Activated gamma-delta T cell treated with Interleukin-2 at 50 U/mL for 16 hours (primary cell): Measurements from ENCODE around the gene SERPINA10.
"Not testable (repeated sequence)": the region's sequence is repeated elsewhere in the genome, so short reads cannot be mapped to it uniquely, and the experiment has no call there.

Experiments
- DNase-seq: peaks from one replicate; pipeline ENCODE4 v3.0.0-alpha.2; 2020

The SERPINA10 gene

DNA sequence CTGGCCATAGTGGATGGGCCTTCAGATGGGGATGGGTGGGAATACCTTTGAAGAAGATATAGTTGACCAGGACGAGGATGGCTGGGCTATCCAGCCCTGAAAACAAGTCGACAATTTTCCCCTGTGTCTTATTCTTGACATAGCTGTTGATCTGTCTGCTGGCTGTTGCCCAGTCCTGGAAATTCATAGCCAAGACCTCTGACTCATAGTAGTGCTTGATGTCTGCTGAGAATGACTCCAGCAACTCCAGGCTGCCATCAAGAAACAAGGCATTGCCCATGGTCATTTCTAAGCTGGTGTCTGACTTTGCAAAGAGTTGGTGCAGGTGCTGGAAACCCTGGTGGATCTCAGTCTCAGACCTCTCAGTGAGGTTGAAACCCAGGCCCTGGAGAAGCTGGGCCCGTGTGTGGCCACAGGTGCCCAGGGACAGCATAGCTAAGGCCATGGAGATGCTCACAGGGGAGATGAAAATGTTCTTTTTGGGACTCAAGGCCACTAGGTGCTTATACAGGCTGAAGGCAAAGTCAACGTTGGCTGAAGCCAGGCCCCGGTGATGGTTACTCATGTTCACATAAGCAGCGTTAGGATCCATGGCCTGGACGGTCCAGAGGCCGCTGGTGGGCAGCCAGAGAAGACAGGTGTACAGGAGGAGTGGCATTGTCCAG is 21.1 kb upstream of the SERPINA10 start:
- DNase-seq, result no peak

DNA sequence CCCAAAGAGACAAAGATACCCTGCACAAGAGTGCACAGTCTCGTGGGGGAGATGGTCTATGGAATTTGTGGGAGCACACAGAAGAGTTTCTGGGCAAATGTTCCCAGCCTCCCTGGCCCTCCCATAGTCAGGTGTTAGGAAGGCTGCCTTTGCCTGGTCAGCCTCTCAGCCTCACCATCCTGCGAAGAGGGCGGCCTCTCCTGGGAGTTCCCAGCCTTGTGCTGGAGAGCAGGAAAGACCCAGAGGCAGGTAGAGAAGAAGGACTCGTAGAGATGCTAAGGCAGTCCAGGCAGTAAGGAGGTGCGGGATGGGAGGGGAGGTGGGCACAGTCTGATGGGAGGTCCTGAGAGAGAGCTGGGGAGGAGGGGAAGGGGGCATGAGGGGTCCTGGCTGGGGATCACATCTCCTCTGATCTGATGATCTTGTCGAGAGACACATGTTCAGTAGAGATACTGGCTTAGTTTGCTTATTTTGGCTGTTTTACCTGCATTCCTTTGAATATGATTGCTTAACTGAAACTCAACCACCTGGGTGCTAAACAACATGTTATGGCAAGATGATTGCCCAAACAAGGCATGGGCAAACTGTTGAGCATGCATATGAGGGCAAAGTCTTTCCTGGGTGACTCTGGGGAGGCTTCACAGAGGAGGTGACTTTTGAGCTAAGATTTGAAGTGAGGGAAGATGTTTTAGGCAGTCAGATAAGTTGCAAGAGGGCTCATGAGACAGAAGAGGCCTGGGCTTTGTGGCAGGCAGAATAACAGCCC is 19.6 kb upstream of the SERPINA10 start:
- no peak for DNase-seq

DNA sequence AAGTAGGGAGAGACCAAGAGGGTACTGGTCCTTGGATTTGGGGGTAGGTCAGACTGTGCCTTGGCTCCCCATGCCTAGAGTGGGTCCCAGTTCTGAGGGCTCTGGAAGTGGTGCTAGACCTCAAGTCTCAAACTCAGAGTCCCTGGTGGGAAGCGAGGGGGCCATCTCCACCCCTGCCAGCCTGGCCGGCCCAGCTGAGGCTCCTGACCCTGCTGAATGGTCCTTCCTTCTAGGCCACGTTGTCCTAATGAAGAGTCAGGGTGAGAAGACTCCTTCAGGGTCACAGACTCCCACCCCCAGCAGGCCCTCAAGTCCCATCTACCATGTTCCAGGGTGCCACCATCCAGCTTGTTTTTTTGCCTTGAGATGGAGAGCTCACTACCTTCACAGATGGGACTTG is 17.2 kb upstream of the SERPINA10 start:
- DNase-seq, result no peak

DNA sequence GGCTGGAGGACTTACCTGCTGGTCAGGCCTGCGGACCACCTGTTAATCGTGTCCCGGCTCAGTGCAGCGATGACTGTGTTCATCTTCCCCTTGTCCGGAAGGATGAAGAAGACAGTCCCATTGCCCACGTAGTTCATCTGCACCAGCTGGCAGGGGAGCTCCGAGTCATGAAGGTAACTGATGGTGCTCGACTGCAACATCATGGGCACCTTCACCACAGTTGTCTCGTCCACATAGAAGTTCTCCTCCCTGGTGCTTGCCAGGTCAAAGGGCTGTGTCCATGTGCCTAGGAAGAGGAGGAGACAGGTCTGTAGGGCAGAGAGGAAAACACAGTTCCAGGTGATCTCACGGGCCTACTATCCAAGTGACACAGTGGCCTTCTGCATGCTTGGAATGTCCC is 16.7 kb upstream of the SERPINA10 start:
- no peak for DNase-seq

DNA sequence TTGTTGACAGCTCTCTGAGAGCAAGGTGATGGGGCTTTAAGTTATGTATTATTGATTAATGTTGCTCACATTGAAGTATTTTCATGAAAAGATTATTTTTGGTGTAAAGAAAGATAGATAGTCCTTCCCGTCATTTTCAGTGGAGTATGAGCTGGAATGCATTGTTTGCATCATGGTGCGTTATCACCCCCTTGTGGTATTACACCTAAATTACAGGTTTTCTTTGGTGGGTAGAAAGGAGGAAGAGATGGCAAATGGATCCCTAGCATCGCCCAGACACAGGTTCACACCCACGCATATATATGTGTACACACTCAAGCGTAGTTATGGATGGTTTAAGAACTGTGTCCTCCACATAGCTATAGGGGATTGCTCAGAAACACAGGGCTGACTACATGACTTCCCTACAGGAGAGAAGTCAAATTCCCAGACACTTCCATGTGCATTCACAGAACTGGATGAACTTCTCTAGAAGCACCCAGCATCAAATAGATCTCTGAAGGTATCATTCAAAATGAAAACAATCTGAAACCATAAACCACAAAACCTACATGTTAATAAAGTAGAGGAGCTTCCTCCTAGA is 14.4 kb upstream of the SERPINA10 start:
- DNase-seq, result no peak

DNA sequence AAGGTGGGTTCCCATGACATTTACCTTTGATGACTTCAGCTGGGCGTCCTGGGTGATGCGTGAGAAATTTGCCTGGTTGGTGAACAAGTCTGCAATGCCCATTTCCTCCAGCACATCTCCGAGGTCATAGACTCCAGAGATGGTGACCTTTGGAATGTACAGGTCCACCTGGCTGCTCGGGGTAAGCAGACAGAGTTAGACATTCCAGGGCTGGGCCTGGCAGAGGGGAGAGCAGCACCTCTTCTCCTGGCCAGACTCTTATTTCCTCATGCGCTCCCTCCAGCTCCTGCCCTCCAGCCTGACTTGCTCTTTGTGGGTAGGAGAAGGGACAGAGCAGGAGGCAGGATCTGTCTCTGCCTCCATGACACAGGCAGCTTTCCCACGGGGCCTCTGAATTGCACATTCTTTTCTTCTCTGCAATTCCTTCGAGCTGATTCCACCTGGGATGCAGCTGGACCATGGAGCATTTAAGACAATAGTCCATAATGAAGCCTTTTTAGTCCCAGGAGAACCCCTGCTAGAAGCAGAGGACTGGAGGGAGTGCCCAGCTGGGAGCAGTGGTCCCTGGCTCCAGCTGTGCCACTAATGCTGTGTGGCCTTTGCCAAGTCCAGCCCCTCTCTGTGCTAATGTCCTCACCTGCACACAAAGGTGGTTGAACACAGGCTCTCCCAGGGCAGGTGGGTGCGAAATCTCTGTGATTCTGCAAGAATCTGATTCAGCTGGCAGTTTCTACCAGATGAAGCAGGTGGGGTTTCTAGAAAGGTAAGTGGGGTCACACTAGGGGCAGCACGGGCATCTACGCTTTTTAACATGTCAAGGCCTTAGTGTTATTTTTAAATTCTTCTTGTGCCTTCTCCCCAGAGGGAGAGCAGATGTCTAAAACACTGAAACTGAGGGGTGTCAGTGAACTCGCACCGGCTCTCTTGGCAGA is 13.2 kb upstream of the SERPINA10 start:
- DNase-seq, result no peak

DNA sequence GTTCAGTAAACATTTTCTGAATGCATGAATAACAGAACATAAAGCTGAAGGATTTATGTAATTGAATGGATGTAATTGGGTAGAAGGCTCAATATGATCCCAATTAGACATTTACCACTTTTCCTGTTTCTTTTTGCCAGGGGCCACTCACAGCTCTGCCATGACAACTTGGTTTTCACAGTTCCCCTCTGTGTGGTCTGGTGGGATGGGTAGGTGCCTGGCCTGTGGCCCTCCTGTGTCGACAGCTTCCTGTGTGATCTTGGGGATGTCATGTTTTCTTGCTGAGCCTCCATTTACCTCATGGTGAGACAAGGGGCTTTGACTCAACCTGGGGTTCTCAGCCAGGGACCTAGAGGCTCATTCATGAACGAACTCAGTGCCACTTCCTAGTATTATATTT is 12.6 kb upstream of the SERPINA10 start:
- DNase-seq, result no peak

DNA sequence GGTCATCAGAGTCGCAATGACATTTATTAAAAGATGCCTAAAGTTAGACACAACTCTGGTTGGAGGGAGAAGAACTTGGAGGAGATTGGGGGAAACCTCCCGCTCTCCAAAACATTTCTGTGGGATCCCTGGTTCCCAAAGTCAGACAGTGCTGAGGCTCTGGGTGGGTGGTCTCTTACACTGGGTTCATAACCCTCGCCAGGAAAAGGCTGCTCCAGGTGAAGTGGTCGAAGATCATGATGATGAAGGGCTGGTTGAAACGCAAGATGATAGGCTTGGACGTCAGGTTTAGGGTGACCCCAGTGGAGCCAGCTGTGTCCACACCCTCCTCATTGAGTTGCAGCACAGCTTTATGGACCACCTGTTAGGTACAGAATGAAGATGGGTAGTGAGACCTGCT is 11.2 kb upstream of the SERPINA10 start:
- no peak for DNase-seq

DNA sequence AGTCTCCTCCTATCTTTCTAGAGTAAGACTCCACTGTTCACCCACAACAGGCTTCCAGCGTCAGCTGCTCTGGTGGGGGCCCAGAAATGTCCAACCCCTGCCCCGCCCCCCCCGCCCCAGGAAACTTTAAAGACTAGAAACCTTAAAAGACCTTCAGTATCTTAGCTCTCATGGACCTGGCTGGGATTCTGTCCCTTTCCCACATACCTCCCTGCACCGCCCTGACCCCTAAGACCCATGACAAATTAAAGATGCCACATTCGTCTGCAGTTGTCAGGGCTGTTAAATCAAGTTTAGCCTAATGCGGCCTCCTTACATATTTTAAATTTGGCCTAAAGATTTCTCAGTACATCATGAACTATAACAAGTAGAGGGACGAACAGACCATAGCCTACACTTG is 10.0 kb upstream of the SERPINA10 start:
- no peak for DNase-seq

DNA sequence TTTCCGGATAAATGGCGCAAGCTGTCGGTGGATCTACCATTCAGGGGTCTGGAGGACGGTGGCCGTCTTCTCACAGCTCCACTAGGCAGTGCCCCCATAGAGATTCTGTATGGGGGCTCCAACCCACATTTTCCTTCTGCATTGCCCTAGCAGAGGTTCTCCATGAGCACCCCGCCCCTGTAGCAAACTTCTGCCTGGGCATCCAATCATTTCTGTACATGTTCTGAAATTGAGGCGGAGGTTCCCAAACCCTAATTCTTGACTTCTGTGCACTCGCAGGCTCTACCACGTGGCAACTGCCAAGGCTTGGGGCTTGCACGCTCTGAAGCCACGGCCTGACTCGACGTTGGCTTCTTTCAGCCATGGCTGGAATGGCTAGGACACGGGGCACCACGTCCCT is 5.1 kb upstream of the SERPINA10 start:
- no peak for DNase-seq

DNA sequence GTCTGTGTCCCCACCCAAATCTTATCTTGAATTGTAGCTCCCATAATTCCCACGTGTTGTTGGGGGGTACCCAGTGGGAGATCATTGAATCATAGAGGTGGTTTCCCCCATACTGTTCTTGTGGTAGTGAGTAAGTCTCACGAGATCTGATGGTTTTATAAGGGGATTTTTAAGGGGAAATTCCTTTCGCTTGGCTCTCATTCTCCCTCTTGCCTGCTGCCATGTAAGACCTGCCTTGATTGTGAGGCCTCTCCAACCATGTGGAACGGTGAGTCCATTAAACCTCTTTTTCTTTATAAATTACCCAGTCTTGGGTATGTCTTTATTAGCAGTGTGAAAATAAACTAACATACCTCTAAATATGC is 3.1 kb upstream of the SERPINA10 start:
- DNase-seq, result not testable (repeated sequence)

DNA sequence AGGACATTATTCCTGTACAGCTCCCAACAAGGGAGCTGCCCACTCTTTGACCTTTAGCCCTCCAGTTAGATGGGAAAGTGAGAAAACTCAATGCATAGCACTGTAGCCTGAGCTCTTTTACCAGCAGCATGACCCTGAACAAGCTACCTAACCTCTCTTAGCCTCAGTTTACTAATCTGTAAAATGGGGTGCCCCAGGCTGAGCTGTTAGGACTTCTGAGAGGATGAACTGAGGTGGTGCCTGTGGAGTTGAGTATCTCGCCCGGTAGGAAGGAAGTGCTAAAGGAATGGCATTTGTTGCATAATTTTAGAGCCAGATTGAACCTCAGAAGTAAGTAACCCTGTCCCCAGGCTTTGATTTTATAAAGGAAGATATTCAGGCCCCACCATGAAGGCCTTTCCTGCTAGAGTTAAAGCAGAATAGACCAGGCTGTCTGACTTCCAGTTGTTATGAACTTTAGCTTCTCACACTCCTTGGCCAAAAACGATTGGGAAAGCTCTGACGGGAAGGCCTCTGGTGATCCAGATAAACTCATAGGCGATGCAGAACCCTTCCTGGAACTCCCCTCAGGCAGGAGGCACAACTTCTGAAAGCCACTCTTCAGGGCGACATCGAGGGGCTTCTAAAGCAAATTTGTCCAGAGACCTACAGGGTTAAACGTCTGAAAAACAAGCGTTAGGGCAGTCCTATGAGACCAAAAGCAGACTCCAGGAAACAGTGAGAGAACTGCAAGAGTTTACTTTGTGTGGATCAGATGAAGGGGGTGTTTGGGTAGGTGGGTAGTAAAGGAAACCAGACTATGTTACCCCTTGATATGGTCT is 2.5 kb upstream of the SERPINA10 start:
- DNase-seq, result no peak

DNA sequence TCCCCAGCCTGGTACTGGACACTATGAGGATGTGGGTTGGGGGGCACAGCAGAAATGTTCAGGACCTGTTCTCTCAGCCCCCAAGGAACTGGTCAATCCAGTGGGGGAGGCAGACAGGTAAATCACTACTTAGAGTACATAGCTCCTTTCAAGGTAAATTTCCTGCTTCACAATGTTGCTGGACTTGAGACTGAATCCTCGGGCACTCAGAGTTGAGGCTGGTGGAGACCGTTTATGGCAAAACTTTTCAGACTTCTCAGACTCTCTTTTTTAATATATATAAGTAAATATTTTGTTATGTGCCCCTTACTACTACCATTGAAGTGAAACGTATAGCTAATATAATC is 483 bp upstream of the SERPINA10 start:
- DNase-seq, result no peak

DNA sequence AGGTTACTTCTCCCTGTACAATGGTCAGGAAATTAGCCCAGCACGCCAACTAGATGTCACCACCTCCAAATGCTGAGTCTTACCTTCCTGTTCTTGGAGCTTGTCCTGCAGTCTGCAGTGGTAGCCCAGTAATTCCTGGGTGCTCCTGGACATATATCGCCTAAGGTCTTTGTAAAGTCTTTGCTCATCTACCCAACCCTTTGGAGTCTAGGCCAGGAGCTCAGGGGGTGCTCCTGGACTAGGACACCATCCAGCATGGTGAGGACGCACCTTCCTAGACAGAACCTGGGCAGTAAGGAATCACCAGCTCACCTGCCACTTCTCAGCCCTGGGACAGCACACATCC is 569 bp downstream of the SERPINA10 start:
- DNase-seq, result no peak

DNA sequence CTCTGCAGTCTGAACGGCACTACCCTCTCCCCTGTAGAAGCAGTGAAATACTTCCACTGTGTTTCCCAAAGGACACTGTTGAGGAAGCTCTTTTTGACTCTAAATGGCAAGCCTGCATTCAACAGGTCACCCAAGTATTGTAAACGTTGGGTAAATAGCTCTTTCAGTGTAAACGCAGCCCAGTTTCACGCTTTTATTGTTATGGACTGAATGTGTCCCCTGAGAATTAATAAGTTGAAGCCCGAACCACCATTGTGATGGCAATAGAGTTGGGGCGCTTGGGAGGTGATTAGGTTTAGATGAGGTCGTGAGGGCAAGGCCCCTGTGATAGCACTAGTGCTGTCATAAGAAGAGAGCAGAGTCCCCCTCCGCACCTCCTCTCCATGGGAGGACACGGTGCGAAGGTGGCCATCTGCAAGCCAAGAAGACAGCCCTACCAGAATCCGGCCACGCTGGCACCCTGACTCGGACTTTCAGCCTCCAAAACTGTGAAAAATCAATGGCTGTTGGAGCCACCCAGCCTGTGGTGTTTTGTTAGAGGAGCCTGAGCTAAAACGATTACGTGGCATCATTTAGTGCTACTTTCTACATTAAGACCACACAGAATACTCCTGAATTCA is 1.1 kb downstream of the SERPINA10 start:
- no peak for DNase-seq

DNA sequence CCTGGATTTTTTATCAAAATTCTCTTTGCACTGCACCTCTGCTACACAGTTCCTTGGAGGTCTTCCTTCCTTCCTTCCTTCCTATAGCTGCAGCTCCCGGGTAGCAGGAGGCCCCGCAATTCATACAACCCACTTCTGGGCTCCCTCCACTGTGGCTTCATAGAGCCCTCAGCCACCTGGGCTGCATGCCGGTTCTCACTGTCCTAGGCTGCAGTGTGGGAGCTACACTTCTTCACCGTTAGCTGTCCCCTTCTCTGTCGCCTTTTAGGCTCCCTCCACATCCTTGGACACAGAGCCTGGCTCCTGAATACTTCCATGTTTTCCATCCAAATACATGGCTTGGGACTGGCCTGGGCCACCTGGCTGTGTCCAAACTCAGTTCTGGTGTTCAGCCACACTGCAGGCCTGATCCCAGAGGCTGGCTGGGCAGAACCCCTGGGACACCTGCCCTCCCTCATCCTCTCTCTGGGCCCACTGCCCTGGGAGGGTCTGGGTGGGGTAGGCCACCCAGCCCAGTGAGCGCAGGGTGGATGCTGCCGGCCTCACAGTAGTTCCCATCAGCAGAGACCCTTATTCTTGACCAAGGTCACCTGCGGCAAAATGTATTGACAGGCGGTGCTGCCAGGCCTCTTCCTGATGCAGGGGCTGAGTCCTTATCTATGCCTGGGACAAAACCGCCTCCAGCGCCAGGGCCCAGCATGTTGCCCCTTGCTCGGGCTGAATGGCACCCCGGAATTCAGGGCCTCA is 1.7 kb downstream of the SERPINA10 start:
- DNase-seq, result no peak

DNA sequence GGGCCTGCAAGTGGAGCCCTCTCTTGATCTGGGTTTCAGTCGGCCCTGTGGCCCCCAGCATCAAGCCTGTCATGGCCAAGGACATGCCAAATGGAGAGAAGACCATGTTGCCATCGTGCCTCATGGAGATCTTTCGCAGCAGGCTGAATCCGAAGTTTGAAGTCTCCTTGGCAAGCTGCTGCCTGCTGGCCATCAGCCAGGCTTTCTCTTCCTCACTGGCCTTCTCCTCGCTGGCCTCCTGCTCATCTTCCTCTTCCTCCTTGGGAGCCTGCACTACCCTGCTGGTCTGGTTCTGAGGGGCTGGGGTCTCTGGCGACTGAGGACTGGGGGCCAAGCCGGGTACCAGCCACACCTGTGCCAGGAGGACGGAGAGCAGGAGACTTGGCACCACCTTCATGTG is 2.9 kb downstream of the SERPINA10 start:
- DNase-seq, result no peak

DNA sequence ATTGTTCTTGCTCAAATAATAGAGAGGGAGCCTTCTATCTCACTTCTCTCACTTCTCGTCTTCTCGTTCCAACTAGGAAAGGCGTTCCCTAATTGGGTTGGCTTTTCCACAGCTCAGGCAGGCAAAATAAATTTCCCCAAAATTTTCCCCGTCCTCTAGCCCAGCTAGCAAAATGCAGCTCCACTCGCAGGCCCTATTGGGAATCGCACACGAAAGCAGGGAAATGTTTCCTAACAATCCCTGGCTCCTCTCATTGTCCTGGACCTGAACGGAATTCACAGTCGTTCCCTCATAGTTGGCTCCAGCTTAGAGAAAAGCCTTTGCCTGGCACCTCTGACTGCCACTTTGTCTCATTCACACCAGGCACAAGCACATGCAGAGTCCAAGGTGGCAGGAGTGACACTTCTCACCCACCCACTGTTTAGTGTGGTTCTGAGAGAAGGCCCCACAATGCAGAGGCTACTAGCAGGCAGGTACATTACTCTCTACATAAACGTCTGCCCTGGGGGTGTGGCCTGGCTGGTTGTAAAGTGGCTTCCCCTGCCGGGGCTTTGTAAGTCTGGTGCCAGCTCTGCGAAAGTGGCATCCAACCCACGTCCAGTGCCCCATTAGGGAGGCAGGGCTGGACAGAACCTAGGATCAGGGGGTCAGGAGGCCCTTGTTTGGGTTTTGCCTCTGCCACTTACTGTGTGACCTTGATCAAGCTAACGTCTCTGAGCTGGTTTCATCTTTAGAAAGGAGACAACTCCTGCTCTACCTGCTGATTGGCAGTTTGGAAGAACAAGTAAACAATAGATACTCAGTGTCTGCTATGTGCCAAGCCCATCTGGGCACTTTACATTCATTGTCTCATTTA is 4.2 kb downstream of the SERPINA10 start:
- DNase-seq, result no peak

DNA sequence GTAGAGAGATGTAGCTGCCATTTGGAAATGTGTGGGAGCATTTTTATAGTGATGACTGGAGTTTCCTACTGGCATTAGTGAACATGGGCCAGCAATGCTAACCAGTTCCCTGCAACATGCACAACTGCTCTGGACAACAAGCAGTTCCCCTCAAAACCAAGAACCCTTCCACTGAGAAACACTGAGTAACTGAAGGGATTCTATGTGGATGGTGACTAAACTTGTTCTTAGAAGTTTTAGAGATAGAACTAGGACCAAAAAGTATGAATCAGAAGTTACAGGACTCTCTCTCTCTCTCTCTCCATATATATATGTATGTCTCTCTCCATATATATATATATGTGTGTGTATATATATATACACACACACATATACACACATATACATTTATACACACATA is 7.9 kb downstream of the SERPINA10 start:
- DNase-seq, result no peak

DNA sequence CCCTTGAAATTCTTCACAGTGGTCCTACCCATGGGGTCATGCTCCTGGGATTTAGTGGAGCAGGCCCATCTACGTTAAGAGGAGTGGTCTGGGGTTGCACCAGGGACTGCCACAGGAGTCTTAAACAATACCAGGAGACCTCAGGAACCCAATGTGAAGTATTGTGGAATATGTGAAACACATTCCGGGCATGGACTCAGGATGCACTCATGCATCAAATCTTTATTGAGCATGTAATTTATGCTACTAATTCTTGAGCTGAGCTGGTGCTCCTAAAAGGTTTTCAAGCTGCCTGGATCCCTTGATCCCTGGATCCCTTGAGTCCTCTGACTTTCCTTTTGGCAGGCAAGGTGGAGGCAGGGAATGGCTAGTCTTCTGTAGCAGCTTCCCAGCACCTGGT is 8.8 kb downstream of the SERPINA10 start:
- DNase-seq, result no peak
